ENCODE results near the gene SNX25.
"Not testable (repeated sequence)": the region's sequence is repeated elsewhere in the genome, so short reads cannot be mapped to it uniquely, and the experiment has no call there.

Gene SNX25

DNA sequence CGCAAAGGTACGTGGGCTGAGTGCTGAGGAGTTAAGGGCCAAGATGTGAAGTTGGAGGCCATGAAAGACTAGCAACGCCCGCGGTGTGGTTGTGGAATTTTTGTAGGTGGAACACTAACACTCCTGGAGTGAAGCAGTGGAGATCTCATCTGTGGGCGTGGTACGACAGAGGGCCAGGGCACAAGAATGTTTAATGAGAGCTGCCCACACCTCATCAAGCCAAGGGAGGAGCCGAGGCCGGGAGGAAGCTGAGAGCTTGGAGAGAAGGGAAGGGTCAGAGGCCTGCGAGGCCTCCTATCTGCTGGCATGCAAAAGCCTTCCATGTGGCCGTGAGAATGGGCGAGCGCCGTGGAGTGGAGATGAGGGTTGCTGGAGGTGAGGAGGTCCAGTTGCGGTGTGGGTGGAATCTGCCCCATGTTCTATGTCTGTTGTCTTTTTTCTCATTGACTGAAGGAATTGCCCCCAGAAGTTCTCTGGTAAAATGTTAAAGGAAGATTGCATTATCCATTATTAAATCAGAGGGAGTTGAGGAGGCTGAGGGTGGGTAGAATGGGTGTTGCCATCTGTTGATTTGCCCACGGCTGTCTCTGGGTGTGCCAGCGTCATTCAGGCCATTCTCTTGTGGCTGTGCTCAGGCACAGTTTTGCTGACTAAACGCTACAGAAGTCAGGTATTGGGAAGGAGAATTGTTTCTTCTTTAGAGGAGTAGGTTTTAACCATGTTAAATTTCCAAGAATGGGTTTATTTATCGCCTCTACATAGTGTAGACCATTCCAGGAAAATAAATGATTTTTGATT is 19.8 kb downstream of the SNX25 start:
- Histone ChIP-seq H3K4me1 (ENCODE audit: control insufficient read depth, insufficient read depth, low read length) (no peaks in the 10 kb centered on the region), H3K9me3 (ENCODE audit: control insufficient read depth, low read length) (no peaks in the 10 kb centered on the region), H3K4me3 (ENCODE audit: insufficient read depth, low read depth, low read length) (no peak overlapping the region), H3K27ac (ENCODE audit: insufficient read depth, low read depth, low read length, poor library complexity, severe bottlenecking) (no peak overlapping the region), H3K27me3 (ENCODE audit: control insufficient read depth, insufficient read depth, low read length, poor library complexity, severe bottlenecking) (no peaks in the 10 kb centered on the region), H3K36me3 (ENCODE audit: control insufficient read depth, insufficient read depth, low read length) (no peaks in the 10 kb centered on the region)
- WGBS, 2 experiments: 83 to 85% methylated on average over 18 to 19 of the region's 19 CpGs

DNA sequence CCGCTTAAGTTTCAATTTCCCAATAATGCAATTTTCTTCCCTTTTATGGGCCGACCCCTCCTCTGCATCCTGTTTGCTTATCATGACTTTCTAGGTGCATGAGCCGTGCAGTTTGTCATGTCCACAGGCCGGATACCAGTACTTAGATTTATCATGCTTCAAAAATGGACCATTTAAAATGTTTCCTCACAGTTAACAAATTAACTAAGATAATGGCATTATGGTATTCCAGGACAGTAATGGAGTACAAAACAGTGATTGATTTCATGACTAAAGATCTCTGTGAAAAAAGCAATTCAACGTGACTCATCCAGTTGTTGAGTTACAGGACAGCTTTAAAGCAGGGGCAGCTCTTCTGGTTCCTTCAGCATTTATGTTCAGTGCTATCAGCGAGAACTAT is 23.0 kb downstream of the SNX25 start:
- WGBS, 2 experiments: 93 to 95% methylated on average over 5 of the region's 6 CpGs
- no peaks in the 10 kb centered on the region for H3K4me1 ChIP-seq (ENCODE audit: control insufficient read depth, insufficient read depth, low read length)
- no peaks in the 10 kb centered on the region for H3K9me3 ChIP-seq (ENCODE audit: control insufficient read depth, low read length)
- no peak overlapping the region for H3K4me3 ChIP-seq (ENCODE audit: insufficient read depth, low read depth, low read length)
- H3K27me3 ChIP-seq (ENCODE audit: control insufficient read depth, insufficient read depth, low read length, poor library complexity, severe bottlenecking): no peaks in the 10 kb centered on the region
- no peak overlapping the region for H3K27ac ChIP-seq (ENCODE audit: insufficient read depth, low read depth, low read length, poor library complexity, severe bottlenecking)
- H3K36me3 ChIP-seq (ENCODE audit: control insufficient read depth, insufficient read depth, low read length): no peaks in the 10 kb centered on the region

DNA sequence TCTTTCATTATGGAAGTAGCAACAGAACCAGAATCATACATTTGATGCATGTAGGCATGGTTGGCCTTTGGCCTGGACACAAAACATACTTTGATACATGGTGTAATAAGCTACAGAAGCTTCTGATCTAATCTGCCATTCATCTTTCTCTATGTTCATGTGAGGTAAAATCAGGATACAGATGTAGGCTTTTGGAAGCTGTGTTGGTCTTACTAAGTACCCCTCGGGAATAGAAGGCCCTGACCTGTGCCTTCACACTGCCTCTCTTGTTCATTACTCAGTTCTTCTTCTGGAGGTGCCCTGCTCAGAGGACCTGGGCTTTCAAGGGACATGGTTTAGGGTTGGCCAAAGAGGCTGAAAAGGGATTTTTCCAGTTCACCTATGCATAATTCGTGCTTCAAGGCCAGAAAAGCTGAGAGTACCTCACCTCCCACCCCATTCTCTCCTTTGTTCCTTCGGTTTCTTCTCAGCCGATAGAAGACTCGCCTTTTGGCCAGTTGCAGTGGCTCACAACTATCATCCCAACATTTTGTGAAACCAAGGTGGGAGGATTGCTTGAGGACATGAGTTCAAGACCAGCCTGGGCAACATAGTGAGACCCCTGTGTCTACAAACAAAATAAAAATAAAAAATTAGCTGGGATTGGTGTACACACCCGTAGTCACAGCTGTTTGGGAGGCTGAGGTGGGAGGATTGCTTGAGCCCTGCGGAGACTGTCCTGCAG is 25.9 kb downstream of the SNX25 start:
- Histone ChIP-seq H3K36me3 (ENCODE audit: control insufficient read depth, insufficient read depth, low read length) (peaks cover 4% of the 10 kb centered on the region), H3K4me1 (ENCODE audit: control insufficient read depth, insufficient read depth, low read length) (no peaks in the 10 kb centered on the region), H3K27ac (ENCODE audit: insufficient read depth, low read depth, low read length, poor library complexity, severe bottlenecking) (no peak overlapping the region), H3K9me3 (ENCODE audit: control insufficient read depth, low read length) (no peaks in the 10 kb centered on the region), H3K4me3 (ENCODE audit: insufficient read depth, low read depth, low read length) (no peak overlapping the region), H3K27me3 (ENCODE audit: control insufficient read depth, insufficient read depth, low read length, poor library complexity, severe bottlenecking) (no peaks in the 10 kb centered on the region)
- 75 to 82% methylated on average over 7 of the region's 7 CpGs for WGBS, 2 experiments

DNA sequence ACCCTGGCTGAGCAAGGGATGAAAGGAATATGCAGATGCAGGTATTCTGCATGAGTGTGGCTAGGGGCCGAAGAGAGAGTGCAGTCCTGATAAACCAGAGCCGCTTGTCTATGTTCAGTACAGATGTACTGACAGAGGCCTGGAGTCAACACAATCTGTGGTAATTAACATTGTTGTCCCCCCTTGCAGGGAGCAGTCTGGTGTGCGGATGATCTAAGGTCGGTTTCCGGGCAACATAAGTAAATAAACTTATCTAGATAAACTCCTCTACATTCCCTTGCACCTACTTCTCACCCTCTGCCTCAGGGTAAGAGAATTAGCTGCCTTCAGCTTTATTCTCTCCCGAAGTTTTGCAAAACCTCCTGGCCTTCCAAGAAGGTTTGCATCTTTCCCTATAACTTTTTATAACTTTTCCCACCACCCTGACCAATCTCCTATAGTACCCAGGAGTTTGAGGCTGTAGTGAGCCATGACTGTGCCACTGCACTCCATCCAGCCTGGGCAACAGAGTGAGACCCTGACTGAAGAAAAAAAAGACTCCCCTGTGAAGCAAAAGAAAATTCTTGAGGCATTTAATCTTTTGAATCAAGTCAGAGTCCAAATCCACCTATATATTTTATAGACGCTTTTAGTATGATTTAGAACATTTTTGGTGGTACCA is 26.6 kb downstream of the SNX25 start:
- H3K4me1 ChIP-seq (ENCODE audit: control insufficient read depth, insufficient read depth, low read length): no peaks in the 10 kb centered on the region
- H3K4me3 ChIP-seq (ENCODE audit: insufficient read depth, low read depth, low read length): no peak overlapping the region
- H3K27ac ChIP-seq (ENCODE audit: insufficient read depth, low read depth, low read length, poor library complexity, severe bottlenecking): no peak overlapping the region
- peaks cover 4% of the 10 kb centered on the region for H3K36me3 ChIP-seq (ENCODE audit: control insufficient read depth, insufficient read depth, low read length)
- H3K27me3 ChIP-seq (ENCODE audit: control insufficient read depth, insufficient read depth, low read length, poor library complexity, severe bottlenecking): no peaks in the 10 kb centered on the region
- 92% methylated on average over 6 of the region's 7 CpGs for WGBS, 2 experiments
- no peaks in the 10 kb centered on the region for H3K9me3 ChIP-seq (ENCODE audit: control insufficient read depth, low read length)

DNA sequence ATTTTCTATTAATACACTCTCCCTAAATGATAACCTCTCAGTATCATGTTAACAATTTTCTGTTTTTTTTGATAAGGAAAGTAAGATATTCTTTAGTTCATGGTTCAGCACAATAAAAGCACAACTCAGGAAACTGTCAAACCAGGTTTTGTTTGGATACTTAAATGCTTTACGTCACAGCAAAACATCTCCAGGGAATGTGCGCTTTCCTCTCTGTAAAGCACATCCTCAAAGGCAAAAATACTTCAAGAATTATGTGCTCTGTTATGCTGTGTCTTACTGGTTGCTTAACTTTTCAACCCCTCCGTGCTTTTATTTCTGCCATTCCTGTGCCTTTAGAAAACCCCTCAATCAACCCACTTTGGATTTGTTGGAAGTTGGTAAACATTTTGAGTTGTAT is 27.8 kb downstream of the SNX25 start:
- H3K36me3 ChIP-seq (ENCODE audit: control insufficient read depth, insufficient read depth, low read length): peaks cover 4% of the 10 kb centered on the region
- no peak overlapping the region for H3K4me3 ChIP-seq (ENCODE audit: insufficient read depth, low read depth, low read length)
- H3K27me3 ChIP-seq (ENCODE audit: control insufficient read depth, insufficient read depth, low read length, poor library complexity, severe bottlenecking): no peaks in the 10 kb centered on the region
- WGBS, 2 experiments: 89 to 93% methylated on average over 2 to 3 of the region's 3 CpGs
- no peak overlapping the region for H3K27ac ChIP-seq (ENCODE audit: insufficient read depth, low read depth, low read length, poor library complexity, severe bottlenecking)
- no peaks in the 10 kb centered on the region for H3K9me3 ChIP-seq (ENCODE audit: control insufficient read depth, low read length)
- no peaks in the 10 kb centered on the region for H3K4me1 ChIP-seq (ENCODE audit: control insufficient read depth, insufficient read depth, low read length)

DNA sequence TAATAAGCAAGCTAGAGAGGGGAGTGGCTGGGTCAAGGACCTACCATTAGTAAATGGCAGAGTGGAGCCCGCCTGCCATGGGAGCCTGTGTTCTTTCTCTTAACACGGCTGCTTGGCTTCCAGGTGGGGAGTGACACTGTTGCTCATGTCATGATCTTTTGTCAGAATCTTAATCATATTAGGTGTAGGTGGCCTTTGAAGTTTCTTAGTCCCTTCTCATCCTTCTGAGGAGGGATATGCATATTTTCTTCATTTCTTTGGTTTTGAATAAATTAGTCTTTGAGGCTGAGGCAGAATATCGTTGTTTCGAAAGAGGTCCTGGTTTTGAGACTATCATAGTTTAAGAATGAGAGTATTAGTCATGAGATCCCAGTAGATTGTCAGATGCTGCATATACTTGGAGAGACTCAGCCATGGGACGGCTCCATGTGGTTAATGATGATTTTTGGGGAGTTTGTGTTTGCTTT is 28.9 kb downstream of the SNX25 start:
- Histone ChIP-seq H3K4me1 (ENCODE audit: control insufficient read depth, insufficient read depth, low read length) (no peaks in the 10 kb centered on the region), H3K36me3 (ENCODE audit: control insufficient read depth, insufficient read depth, low read length) (peaks cover 4% of the 10 kb centered on the region), H3K4me3 (ENCODE audit: insufficient read depth, low read depth, low read length) (no peak overlapping the region), H3K27me3 (ENCODE audit: control insufficient read depth, insufficient read depth, low read length, poor library complexity, severe bottlenecking) (no peaks in the 10 kb centered on the region), H3K27ac (ENCODE audit: insufficient read depth, low read depth, low read length, poor library complexity, severe bottlenecking) (no peak overlapping the region), H3K9me3 (ENCODE audit: control insufficient read depth, low read length) (no peaks in the 10 kb centered on the region)
- WGBS, 2 experiments: 93 to 97% methylated on average over 5 of the region's 5 CpGs

DNA sequence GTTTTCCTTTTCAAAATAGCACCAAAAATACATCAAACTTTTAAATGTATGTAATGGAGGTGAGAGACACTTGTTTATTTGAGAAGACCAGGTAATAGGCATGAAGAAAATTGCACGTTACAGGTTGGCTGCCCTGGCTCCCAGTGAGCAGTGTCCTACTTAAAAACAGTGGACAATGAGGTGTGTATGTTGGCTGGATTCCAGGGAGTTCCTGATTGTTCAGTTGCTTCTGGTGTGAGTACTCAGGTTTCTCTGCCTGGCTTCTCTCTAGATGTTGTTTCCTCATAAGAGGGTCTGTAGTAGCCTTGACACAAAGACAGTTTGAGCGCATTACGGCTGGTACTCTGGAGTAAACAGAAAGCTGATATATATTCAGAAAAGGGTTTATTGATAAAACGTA is 29.4 kb downstream of the SNX25 start:
- no peaks in the 10 kb centered on the region for H3K27me3 ChIP-seq (ENCODE audit: control insufficient read depth, insufficient read depth, low read length, poor library complexity, severe bottlenecking)
- no peak overlapping the region for H3K27ac ChIP-seq (ENCODE audit: insufficient read depth, low read depth, low read length, poor library complexity, severe bottlenecking)
- WGBS, 2 experiments: 84 to 86% methylated on average over 4 of the region's 4 CpGs
- no peaks in the 10 kb centered on the region for H3K9me3 ChIP-seq (ENCODE audit: control insufficient read depth, low read length)
- peaks cover 4% of the 10 kb centered on the region for H3K36me3 ChIP-seq (ENCODE audit: control insufficient read depth, insufficient read depth, low read length)
- H3K4me1 ChIP-seq (ENCODE audit: control insufficient read depth, insufficient read depth, low read length): no peaks in the 10 kb centered on the region
- H3K4me3 ChIP-seq (ENCODE audit: insufficient read depth, low read depth, low read length): no peak overlapping the region

DNA sequence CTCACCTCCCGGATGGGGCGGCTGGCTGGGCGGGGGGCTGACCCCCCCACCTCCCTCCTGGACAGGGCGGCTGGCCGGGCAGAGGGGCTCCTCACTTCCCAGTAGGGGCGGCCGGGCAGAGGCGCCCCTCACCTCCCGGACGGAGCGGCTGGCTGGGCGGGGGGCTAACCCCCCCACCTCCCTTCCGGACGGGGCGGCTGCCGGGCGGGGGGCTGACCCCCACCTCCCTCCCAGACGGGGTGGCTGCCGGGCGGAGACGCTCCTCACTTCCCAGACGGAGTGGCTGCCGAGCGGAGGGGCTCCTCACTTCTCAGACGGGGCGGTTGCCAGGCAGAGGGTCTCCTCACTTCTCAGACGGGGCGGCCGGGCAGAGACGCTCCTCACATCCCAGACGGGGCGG is 31.1 kb downstream of the SNX25 start:
- not testable (repeated sequence) for H3K27me3 ChIP-seq (ENCODE audit: control insufficient read depth, insufficient read depth, low read length, poor library complexity, severe bottlenecking); H3K27ac ChIP-seq (ENCODE audit: insufficient read depth, low read depth, low read length, poor library complexity, severe bottlenecking); H3K9me3 ChIP-seq (ENCODE audit: control insufficient read depth, low read length); H3K4me3 ChIP-seq (ENCODE audit: insufficient read depth, low read depth, low read length); H3K4me1 ChIP-seq (ENCODE audit: control insufficient read depth, insufficient read depth, low read length); H3K36me3 ChIP-seq (ENCODE audit: control insufficient read depth, insufficient read depth, low read length)
- 93 to 94% methylated on average over 24 to 28 of the region's 32 CpGs for WGBS, 2 experiments

DNA sequence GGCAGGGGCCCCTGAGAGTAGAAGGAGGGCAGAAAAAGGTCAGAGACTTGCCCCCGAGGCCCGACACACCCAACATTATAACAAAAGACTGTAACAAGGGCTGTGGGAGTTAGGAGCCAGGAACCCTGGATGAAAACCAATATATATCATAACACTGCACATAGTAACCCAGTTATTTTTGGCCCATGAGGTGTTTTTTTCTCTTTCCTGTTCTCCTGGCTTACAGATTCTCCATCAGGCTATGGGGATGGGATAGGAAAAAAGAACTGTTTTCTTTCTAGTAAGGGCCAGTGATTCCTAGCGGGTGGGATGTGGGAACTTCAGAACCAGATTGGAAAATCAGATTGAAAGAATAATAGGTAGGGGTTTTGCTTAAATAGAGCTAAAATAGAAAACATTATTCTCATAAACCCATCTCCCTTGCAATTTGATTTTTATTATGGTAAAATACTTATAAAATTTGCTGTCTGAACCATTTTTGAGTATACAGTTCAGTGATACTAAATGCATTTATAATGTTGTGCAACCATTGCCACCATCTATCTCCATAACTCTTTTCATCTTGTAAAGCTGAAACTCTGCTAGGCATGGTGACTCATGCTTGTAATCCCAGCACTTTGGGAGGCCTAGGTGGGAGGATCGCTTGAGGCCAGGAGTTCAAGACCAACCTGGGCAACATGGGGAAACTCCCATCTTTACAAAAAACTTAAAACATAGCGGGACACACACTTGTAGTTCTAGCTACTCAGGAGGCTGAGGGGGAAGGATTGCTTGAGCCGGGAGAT is 33.5 kb downstream of the SNX25 start:
- peaks cover 4% of the 10 kb centered on the region for H3K36me3 ChIP-seq (ENCODE audit: control insufficient read depth, insufficient read depth, low read length)
- no peaks in the 10 kb centered on the region for H3K9me3 ChIP-seq (ENCODE audit: control insufficient read depth, low read length)
- 89 to 91% methylated on average over 6 of the region's 6 CpGs for WGBS, 2 experiments

More for the DNA sequence above, 33.5 kb downstream of the SNX25 start:
- H3K4me1 ChIP-seq (ENCODE audit: control insufficient read depth, insufficient read depth, low read length): no peaks in the 10 kb centered on the region
- no peaks in the 10 kb centered on the region for H3K27me3 ChIP-seq (ENCODE audit: control insufficient read depth, insufficient read depth, low read length, poor library complexity, severe bottlenecking)
- H3K4me3 ChIP-seq (ENCODE audit: insufficient read depth, low read depth, low read length): no peak overlapping the region
- H3K27ac ChIP-seq (ENCODE audit: insufficient read depth, low read depth, low read length, poor library complexity, severe bottlenecking): no peak overlapping the region
